Hepatocyte (in vitro differentiated cells): ENCODE measurements around the gene STT3B. TPM values are rescaled to one million over a fixed set of nuclear protein-coding genes. Genes with fewer than 3 reads are reported as not detected.
"Not testable (repeated sequence)": the region's sequence is repeated elsewhere in the genome, so short reads cannot be mapped to it uniquely, and the experiment has no call there.

Experiments
- DNase-seq: peaks from one replicate; pipeline ENCODE4 v3.0.0-alpha.2; 2016; ENCODE audit warnings: low spot score
- H2AFZ ChIP-seq: fragments of 200-600 bp; sonication (generic); 2 replicates; pipeline ENCODE4 v1.6.0; 2016; ENCODE audit warnings: antibody characterized with exemption, mild to moderate bottlenecking
- H3K27ac ChIP-seq: fragments of 200-600 bp; sonication (generic); 2 replicates; pipeline ENCODE4 v1.5.1; 2016; ENCODE audit warnings: mild to moderate bottlenecking
- H3K27me3 ChIP-seq: fragments of 200-600 bp; sonication (generic); 2 replicates; pipeline ENCODE4 v1.6.1; 2016
- H3K36me3 ChIP-seq: fragments of 200-600 bp; sonication (generic); replicated peaks from 2 replicates; pipeline ENCODE4 v1.5.1; 2016; ENCODE audit warnings: low read depth; ENCODE audit not compliant: insufficient read depth
- H3K4me1 ChIP-seq: fragments of 200-600 bp; sonication (generic); 2 replicates; pipeline ENCODE4 v1.5.1; 2016; ENCODE audit warnings: mild to moderate bottlenecking, moderate library complexity; ENCODE audit not compliant: insufficient read depth
- H3K4me2 ChIP-seq: fragments of 200-600 bp; sonication (generic); 2 replicates; pipeline ENCODE4 v1.6.0; 2016
- H3K4me3 ChIP-seq: fragments of 200-600 bp; sonication (generic); 2 replicates; pipeline ENCODE4 v1.5.1; 2016; ENCODE audit warnings: mild to moderate bottlenecking
- H3K79me2 ChIP-seq: fragments of 200-600 bp; sonication (generic); 2 replicates; pipeline ENCODE4 v1.6.0; 2017; ENCODE audit warnings: mild to moderate bottlenecking
- H3K9me2 ChIP-seq: fragments of 200-600 bp; sonication (generic); replicated peaks from 2 replicates; pipeline ENCODE4 v1.6.0; 2017; ENCODE audit warnings: mild to moderate bottlenecking; ENCODE audit not compliant: insufficient read depth
- H3K9me3 ChIP-seq: fragments of 200-600 bp; sonication (generic); 2 replicates; pipeline ENCODE4 v1.5.1; 2016; ENCODE audit warnings: low read depth, mild to moderate bottlenecking
- H4K20me1 ChIP-seq: fragments of 200-600 bp; sonication (generic); 2 replicates; pipeline ENCODE4 v1.6.0; 2016; ENCODE audit warnings: mild to moderate bottlenecking; ENCODE audit not compliant: insufficient read depth, poor library complexity, severe bottlenecking
- CTCF ChIP-seq: fragments of 200-600 bp; sonication (generic); IDR thresholded peaks from 2 replicates; pipeline ENCODE4 v1.5.1; 2016; ENCODE audit warnings: antibody characterized with exemption, mild to moderate bottlenecking; ENCODE audit not compliant: poor library complexity
- EZH2 ChIP-seq: fragments of 200-600 bp; sonication (generic); IDR thresholded peaks from 2 replicates; pipeline ENCODE4 v1.6.1; 2016; ENCODE audit warnings: antibody characterized with exemption, mild to moderate bottlenecking, borderline replicate concordance
- EZH2phosphoT487 ChIP-seq: fragments of 200-600 bp; sonication (generic); IDR thresholded peaks from one replicate; pipeline ENCODE4 v1.6.1; 2018; ENCODE audit warnings: antibody characterized with exemption, mild to moderate bottlenecking, low read depth, moderate library complexity; ENCODE audit not compliant: unreplicated experiment, severe bottlenecking
- WGBS: methylation state at CpG from one replicate; pipeline ENCODE4 v1.1.6; 2016; ENCODE audit warnings: low lambda C conversion rate; ENCODE audit errors: missing lambda C conversion rate; 5-methylcytosine and 5-hydroxymethylcytosine counted together
- polyA plus RNA-seq: library from polyadenylated mRNA; unstranded; fragments of >200 nt; fragmentation: Nextera tagmentation; extraction: Ambion mirVana; gene quantifications from 2 replicates; pipeline ENCODE4 v1.2.1, GENCODE V29; 2016
- total RNA-seq: library from RNA; depleted of rRNA; stranded (reverse); fragments of >200 nt; gene quantifications from 2 replicates; pipeline ENCODE4 v1.2.3, GENCODE V29; 2014

STT3B gene
- total and polyA plus RNA-seq, 2 experiments from 2014 or later, result 101 to 253 TPM

- Histone ChIP-seq H3K4me3 (no peak overlapping the region), H3K27ac (no peak overlapping the region), H3K9me3 (no peaks in the 10 kb centered on the region), H3K36me3 (no peaks in the 10 kb centered on the region), H3K79me2 (no peaks in the 10 kb centered on the region), H3K27me3 (peaks cover 4% of the 10 kb centered on the region), H3K9me2 (no peaks in the 10 kb centered on the region), H4K20me1 (no peaks in the 10 kb centered on the region), H3K4me2 (no peak overlapping the region), H3K4me1 (no peaks in the 10 kb centered on the region), H2AFZ (no peak overlapping the region)
- no peak for DNase-seq
- TF ChIP-seq CTCF, result no peak
- TF ChIP-seq EZH2, result no peak
- no peak for TF ChIP-seq EZH2phosphoT487
- WGBS, result 50% methylated on average over 5 of the region's 5 CpGs
Measured at GRCh38 chr3:31505371-31506048, 27.2 kb upstream of the STT3B start.

GRCh38 chr3:31506515-31506914 is 26.2 kb upstream of the STT3B start:
- H3K27me3 ChIP-seq, H3K36me3 ChIP-seq, H3K79me2 ChIP-seq, H3K4me2 ChIP-seq, H3K4me3 ChIP-seq, H3K9me2 ChIP-seq, H4K20me1 ChIP-seq, H3K9me3 ChIP-seq, H3K4me1 ChIP-seq, DNase-seq, H3K27ac ChIP-seq, H2AFZ ChIP-seq: not testable (repeated sequence)
- 67% methylated on average over 7 of the region's 7 CpGs for WGBS

- H2AFZ ChIP-seq, result no peak overlapping the region
- H3K79me2 ChIP-seq, result no peaks in the 10 kb centered on the region
- H3K27me3 ChIP-seq, result peaks cover 4% of the 10 kb centered on the region
- H4K20me1 ChIP-seq, result no peaks in the 10 kb centered on the region
- DNase-seq, result no peak
- 89% methylated on average over 2 of the region's 2 CpGs for WGBS
- no peaks in the 10 kb centered on the region for H3K36me3 ChIP-seq
- H3K27ac ChIP-seq, result no peak overlapping the region
- no peaks in the 10 kb centered on the region for H3K4me1 ChIP-seq
- TF ChIP-seq EZH2, result no peak
- TF ChIP-seq CTCF, result no peak
- TF ChIP-seq EZH2phosphoT487, result no peak
- H3K9me3 ChIP-seq, result no peaks in the 10 kb centered on the region
- H3K4me2 ChIP-seq, result no peak overlapping the region
- no peak overlapping the region for H3K4me3 ChIP-seq
- no peaks in the 10 kb centered on the region for H3K9me2 ChIP-seq
Measured at GRCh38 chr3:31508452-31509146, 24.1 kb upstream of the STT3B start.

- 82% methylated on average over 1 of the region's 1 CpG for WGBS
- Histone ChIP-seq H3K9me2 (no peaks in the 10 kb centered on the region), H3K36me3 (no peaks in the 10 kb centered on the region), H2AFZ (no peak overlapping the region), H3K27me3 (peaks cover 4% of the 10 kb centered on the region), H3K9me3 (no peaks in the 10 kb centered on the region), H3K79me2 (no peaks in the 10 kb centered on the region), H3K4me2 (no peak overlapping the region), H3K4me3 (no peak overlapping the region), H3K27ac (no peak overlapping the region), H4K20me1 (no peaks in the 10 kb centered on the region), H3K4me1 (no peaks in the 10 kb centered on the region)
- no peak for DNase-seq
- TF ChIP-seq EZH2phosphoT487, result no peak
- no peak for TF ChIP-seq CTCF
- TF ChIP-seq EZH2, result no peak
Measured at GRCh38 chr3:31509147-31509728, 23.5 kb upstream of the STT3B start.
